Karpas-422 (cell line): ENCODE data around the gene RARA. TPM values are rescaled to one million over a fixed set of nuclear protein-coding genes. Genes with fewer than 3 reads are reported as not detected.

Source experiments
- small RNA-seq: library from RNA; depleted of rRNA; stranded (forward); fragments of <200 nt; gene quantifications from one replicate; pipeline ENCODE3, GENCODE V24; 2014
- total RNA-seq: library from RNA; depleted of rRNA; stranded (reverse); fragments of >200 nt; shearing (Covaris generic); gene quantifications from 2 replicates; pipeline ENCODE4 v1.2.3, GENCODE V29; 2014; ENCODE audit warnings: low replicate concordance; rRNA removed

RARA gene
- total RNA-seq, 1 experiment from 2014 or later, result 21.8 TPM

Small RNA genes lying within 50 kb of the gene (small RNA-seq; reads per million reads assigned to genes)
- gene RF00019 (not detected), gene RNA5SP441 (not detected)

Other genes starting within 250 kb of the RARA start
- gene THRA, start 246.2 kb upstream of the RARA start, total RNA-seq, result 1.7 and 2.5 TPM in 2 replicates
- 0.65 and 0.67 TPM in 2 replicates for gene NR1D1, start 208.6 kb upstream of the RARA start, total RNA-seq
- gene MSL1, start 187.2 kb upstream of the RARA start, total RNA-seq, result 48.6 and 53.2 TPM in 2 replicates
- 37.4 and 74.5 TPM in 2 replicates for gene CASC3, start 168.6 kb upstream of the RARA start, total RNA-seq
- gene RAPGEFL1, start 131.7 kb upstream of the RARA start, total RNA-seq, result 5.6 and 8.9 TPM in 2 replicates
- 6.0 and 19.0 TPM in 2 replicates for gene WIPF2, start 89.9 kb upstream of the RARA start, total RNA-seq
- 14.6 and 16.4 TPM in 2 replicates for gene CDC6, start 21.3 kb upstream of the RARA start, total RNA-seq
- gene GJD3, start 55.6 kb downstream of the RARA start, total RNA-seq, result not detected in 2 replicates
- gene TOP2A, start 108.7 kb downstream of the RARA start, total RNA-seq, result 101 and 199 TPM in 2 replicates
- gene IGFBP4, start 134.3 kb downstream of the RARA start, total RNA-seq, result not detected in 2 replicates
- not detected in 2 replicates for gene TNS4, start 192.4 kb downstream of the RARA start, total RNA-seq